ENCODE data around the gene EFCAB6.

DNA sequence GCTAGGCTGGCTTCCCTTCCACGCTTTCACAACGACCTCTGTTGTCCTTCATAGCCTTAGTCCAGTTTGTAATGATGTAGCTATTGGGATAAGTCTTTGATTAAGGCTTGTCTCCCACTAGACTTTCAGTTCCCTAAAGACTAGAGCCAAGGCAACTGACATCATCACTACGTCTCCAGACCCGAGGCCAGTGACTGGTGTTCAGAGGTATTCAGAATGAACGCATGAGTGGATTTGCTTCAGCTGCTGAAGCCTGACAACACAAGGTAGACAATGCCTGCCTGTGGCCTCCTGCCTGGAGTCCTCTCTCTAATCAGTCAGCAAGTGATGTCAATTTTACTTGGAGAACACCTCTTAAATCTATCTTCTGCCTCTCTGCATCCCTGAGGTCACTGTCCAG is 13.6 kb downstream of the EFCAB6 start:
- TF ChIP-seq, protein P1, sequence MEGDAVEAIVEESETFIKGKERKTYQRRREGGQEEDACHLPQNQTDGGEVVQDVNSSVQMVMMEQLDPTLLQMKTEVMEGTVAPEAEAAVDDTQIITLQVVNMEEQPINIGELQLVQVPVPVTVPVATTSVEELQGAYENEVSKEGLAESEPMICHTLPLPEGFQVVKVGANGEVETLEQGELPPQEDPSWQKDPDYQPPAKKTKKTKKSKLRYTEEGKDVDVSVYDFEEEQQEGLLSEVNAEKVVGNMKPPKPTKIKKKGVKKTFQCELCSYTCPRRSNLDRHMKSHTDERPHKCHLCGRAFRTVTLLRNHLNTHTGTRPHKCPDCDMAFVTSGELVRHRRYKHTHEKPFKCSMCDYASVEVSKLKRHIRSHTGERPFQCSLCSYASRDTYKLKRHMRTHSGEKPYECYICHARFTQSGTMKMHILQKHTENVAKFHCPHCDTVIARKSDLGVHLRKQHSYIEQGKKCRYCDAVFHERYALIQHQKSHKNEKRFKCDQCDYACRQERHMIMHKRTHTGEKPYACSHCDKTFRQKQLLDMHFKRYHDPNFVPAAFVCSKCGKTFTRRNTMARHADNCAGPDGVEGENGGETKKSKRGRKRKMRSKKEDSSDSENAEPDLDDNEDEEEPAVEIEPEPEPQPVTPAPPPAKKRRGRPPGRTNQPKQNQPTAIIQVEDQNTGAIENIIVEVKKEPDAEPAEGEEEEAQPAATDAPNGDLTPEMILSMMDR (IDR thresholded peaks at IDR 0.05 in 8 of 11, conservative IDR thresholded peaks at IDR 0.05 in 3 of 11): no peak
- TF ChIP-seq POLR2A (IDR thresholded peaks at IDR 0.05) (no peak), POLR2AphosphoS5 (IDR thresholded peaks at IDR 0.05) (no peak)
